RWPE1 (cell line): ENCODE results near the gene HMGB2.

Experiments used
- CTCF ChIA-PET: fragments of 350-600 bp; sonication (Branson Sonifier 250); formaldehyde crosslinking; extraction: SDS; loops from one replicate; lab custom pipeline; 2021; lab: Yijun Ruan, JAX
- POLR2A ChIA-PET: fragments of 400-600 bp; formaldehyde crosslinking; extraction: SDS; loops from one replicate; lab custom pipeline; 2020; ENCODE audit warnings: antibody characterized with exemption; ENCODE audit not compliant: low non-redundant PET; lab: Yijun Ruan, JAX
- DNase-seq: peaks from one replicate; pipeline ENCODE4 v3.0.0; 2012; ENCODE audit warnings: low spot score
- H3K27ac ChIP-seq: fragments of 450-650 bp; 2 replicates; pipeline ENCODE4 v1.5.1; 2017
- CTCF ChIP-seq: fragments of 450-650 bp; conservative IDR thresholded peaks from 2 replicates; pipeline ENCODE4 v1.5.1; 2017; ENCODE audit warnings: low read depth, mild to moderate bottlenecking

HMGB2 gene

GRCh38 chr4:173307778-173308177 is 26.4 kb downstream of the HMGB2 start:
- no peak overlapping the region for H3K27ac ChIP-seq
- no peak for TF ChIP-seq CTCF
- CTCF ChIA-PET, result interaction anchor here (0.6 kb wide), 1 partner anchor 98 kb away, joined by 3 read pairs; no protein-coding TSS in a partner anchor
- POLR2A ChIA-PET, result no interaction called here
- DNase-seq, result no peak

- DNase-seq, result no peak
- no peak overlapping the region for H3K27ac ChIP-seq
- peak; percentile 74 for TF ChIP-seq CTCF
- POLR2A ChIA-PET, result no interaction called here
- CTCF ChIA-PET, result interaction anchor here (0.5 to 1.6 kb wide), 17 partner anchors 8 to 1317 kb away, joined by 3 to 9 read pairs (median 3); partner anchors contain the start of gene SAP30
Measured at GRCh38 chr4:173301518-173302201, 32.5 kb downstream of the HMGB2 start.

DNA sequence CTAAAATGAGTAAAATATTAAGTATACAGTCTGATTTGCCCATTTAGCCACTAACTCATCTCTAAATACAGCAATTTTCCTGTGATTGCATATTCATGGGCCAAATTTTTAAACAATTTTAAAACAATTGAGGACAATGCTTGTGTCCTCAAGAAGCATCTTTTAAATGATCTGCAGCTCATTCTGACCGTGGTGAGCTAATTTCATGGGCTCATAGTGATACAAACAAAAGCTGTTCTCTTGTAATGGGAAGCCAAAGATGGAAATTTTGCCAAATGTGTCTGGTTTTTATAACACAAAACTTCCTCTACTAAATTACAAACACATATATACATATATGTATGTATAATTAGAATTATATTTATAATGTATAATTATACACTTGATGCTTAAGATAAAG is 39.7 kb downstream of the HMGB2 start:
- no peak for TF ChIP-seq CTCF
- CTCF ChIA-PET, result no interaction called here
- no peak overlapping the region for H3K27ac ChIP-seq
- no peak for DNase-seq
- POLR2A ChIA-PET, result no interaction called here

GRCh38 chr4:173293663-173294062 is 40.5 kb downstream of the HMGB2 start:
- no peak for TF ChIP-seq CTCF
- H3K27ac ChIP-seq, result no peak overlapping the region
- no peak for DNase-seq
- CTCF ChIA-PET, result interaction anchor here (0.6 to 1.0 kb wide), 3 partner anchors 7 to 509 kb away, joined by 3 read pairs; no protein-coding TSS in a partner anchor
- POLR2A ChIA-PET, result no interaction called here

DNA sequence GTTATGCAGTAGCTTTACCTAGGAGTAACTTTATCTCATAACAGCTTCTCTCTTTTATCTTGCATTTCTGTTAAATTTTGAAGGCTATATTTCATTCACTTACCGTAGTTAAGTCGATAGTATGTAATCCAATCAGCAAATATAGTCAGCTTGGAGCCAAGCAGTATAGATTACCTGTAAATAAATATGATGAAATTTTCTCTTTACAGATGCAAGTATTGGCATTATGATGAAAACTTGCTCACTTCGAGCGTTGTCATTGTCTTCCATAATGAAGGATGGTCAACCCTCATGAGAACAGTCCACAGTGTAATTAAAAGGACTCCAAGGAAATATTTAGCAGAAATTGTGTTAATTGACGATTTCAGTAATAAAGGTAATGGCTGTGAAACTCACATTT is 42.3 kb downstream of the HMGB2 start:
- DNase-seq, result no peak
- POLR2A ChIA-PET, result no interaction called here
- CTCF ChIA-PET, result interaction anchor here (0.9 to 1.0 kb wide), 2 partner anchors 12 to 278 kb away, joined by 4 to 5 read pairs; no protein-coding TSS in a partner anchor
- TF ChIP-seq CTCF, result no peak
- H3K27ac ChIP-seq, result no peak overlapping the region

GRCh38 chr4:173289353-173289727 is 44.8 kb downstream of the HMGB2 start:
- H3K27ac ChIP-seq, result no peak overlapping the region
- ChIA-PET POLR2A (no interaction called here), CTCF (no interaction called here)
- no peak for TF ChIP-seq CTCF
- DNase-seq, result no peak
